Ramos (cell line): ENCODE results near the gene GNAT1.
"Not testable (repeated sequence)": the region's sequence is repeated elsewhere in the genome, so short reads cannot be mapped to it uniquely, and the experiment has no call there.

Experiments
- in situ Hi-C: fragments of 300-500 bp; cut with MboI; formaldehyde crosslinking; loops from one replicate; pipeline ENCODE4 v1.14.3; 2022; ENCODE audit warnings: low sequenced_read_pairs; ENCODE audit not compliant: unreplicated experiment

The GNAT1 gene

DNA sequence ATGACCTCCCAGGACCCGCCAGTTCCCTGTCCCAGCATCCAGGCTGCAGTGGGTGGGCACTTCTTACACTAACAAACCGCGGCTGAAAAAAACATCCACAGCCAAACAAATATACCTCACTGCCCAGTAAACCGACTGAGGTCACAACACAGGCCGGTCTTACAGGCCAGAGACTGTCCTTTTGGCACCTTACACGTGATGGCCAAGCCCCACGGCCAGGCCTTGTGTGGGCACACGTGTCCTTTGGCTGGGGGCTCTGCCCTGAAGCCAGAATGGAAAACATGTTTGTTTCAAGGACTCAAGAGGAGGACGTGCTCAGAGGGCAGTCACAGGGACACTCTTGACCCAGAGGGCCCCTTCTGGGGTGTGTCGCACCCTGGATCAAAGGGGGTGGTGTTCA lies 23.4 kb downstream of the GNAT1 start:
- in situ Hi-C loops = no loop called here

- in situ Hi-C loops = no loop called here
These were observed 24.1 kb downstream of the GNAT1 start for GRCh38 chr3:50215529-50215928.

DNA sequence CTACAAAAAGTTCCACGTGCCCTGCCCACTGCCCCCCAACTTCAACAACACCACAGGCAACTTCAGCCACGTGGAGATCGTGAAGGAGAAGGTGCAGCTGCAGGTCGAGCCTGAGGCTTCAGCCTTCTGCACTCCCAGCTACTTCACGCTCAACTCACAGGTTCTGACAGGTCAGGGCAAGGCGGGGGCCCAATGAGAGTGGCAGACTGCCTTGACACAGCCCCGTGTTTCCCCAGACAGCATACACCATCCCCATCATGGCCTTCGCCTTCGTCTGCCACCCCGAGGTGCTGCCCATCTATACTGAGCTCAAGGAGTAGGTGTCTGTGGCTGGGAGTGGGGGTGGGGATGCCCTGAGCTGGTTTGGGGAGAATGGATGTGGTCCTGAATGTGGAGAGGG lies 26.3 kb downstream of the GNAT1 start:
- in situ Hi-C loops = no loop called here

GRCh38 chr3:50218448-50218847 lies 27.0 kb downstream of the GNAT1 start:
- in situ Hi-C loops = no loop called here

- in situ Hi-C loops = no loop called here
These were observed 27.9 kb downstream of the GNAT1 start for GRCh38 chr3:50219285-50219684.

GRCh38 chr3:50220109-50220508 lies 28.7 kb downstream of the GNAT1 start:
- in situ Hi-C loops = no loop called here

- in situ Hi-C loops = no loop called here
These were observed 29.6 kb downstream of the GNAT1 start for GRCh38 chr3:50221051-50221410.

- in situ Hi-C loops = no loop called here
These were observed 30.2 kb downstream of the GNAT1 start for GRCh38 chr3:50221411-50222168.

DNA sequence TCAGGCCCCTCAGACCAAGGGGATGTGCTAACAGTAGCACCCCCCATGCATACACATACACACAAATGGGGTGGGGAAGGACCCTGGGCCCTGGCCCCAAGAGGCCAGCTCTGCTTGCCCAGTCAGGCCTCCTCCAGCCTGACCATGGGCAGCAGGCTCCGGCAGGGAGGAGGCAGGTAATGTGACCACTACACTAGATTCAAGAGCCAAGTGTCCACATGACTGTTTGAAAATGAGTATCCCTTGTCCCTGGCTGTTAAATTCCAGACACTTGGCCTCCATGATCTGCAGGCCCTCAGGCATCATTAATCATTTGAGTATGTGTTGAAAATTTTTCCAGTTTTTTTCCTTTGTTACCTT lies 30.7 kb downstream of the GNAT1 start:
- in situ Hi-C loops = no loop called here

DNA sequence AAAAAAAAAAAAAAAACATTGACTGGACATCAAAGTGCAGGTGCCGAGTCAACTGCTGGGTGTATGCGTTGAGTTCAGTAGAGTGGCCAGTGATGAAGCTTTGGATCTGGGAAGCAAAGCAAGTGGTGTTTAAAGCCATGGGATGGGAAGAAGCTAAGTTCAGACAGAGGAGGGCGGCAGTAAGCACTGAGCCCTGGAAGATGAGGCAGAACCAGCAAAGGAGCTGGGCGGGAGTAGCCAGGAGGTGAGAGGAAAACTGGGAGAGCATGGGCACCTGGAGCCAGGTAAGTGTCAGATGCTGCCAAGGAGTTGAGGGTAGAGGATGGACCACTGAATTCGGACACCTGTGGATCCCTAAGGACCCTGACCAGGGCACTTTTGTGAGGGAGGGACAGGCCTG lies 33.2 kb downstream of the GNAT1 start:
- in situ Hi-C loops = no loop called here

DNA sequence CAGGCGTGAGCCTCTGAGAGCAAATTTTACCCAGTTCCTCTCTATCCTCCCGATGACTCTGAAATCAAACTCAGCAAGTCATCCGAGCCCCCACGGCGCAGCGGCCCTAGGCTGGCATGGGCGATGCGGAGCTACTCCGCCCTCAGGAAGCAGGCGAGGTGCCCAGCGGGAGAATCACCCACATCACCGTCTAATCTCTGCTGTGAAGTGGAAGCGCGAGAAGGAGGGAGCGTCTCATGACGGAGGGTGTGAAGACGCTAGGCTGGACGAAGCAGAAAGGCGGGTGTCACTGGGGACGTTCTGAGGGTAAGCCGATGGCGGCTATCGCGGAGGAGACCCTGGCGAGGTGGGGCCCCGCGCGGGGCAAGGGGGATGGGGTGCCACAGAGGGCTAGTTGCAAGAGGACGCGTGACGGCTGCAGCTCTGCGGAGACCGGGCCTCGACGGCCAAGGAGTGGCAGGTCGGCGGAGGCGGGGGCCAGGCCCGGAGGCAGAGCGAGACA lies 35.5 kb downstream of the GNAT1 start:
- in situ Hi-C loops = no loop called here

DNA sequence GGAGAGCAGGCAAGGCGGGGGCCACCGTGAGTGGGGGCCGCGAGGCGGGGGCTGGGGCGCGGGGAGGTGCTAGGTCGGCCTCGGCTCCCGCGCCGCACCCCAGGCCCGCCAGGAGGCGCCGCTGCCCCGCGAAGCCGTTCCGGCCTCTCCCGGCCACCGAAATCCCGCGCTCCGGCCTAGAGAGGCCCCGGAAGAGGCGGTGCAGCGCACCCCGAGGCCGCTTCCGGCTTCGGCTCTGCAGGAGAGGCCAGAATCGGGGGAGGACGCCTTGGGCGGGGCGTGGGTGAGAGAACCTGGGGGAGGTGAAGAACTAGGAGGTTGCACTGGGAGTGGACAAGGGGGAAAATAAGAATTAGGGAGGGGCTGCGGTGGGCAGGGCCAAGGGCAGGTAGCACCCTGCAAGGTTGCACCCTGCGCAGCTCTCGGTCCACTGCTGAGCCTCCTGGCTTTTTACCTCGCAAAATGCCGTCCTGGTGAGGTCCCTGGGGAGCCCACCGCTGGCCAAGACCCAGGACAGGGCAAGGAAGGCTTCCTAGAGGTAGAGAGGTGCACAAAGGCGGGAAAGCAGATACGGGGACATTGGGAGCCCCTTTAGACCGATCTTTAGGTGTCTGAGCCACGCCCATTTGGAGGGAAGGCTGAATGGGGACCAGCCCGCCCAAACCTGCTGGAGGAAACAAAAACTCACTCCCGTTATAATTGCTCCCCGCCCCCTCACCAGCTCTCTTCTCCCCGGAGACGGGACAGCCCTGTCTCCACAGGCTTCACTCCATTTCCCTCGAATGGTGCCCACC lies 36.2 kb downstream of the GNAT1 start:
- in situ Hi-C loops = no loop called here

- in situ Hi-C loops = not testable (repeated sequence)
These were observed 36.9 kb downstream of the GNAT1 start for GRCh38 chr3:50228184-50228763.

- in situ Hi-C loops = no loop called here
These were observed 38.1 kb downstream of the GNAT1 start for GRCh38 chr3:50229490-50229889.

DNA sequence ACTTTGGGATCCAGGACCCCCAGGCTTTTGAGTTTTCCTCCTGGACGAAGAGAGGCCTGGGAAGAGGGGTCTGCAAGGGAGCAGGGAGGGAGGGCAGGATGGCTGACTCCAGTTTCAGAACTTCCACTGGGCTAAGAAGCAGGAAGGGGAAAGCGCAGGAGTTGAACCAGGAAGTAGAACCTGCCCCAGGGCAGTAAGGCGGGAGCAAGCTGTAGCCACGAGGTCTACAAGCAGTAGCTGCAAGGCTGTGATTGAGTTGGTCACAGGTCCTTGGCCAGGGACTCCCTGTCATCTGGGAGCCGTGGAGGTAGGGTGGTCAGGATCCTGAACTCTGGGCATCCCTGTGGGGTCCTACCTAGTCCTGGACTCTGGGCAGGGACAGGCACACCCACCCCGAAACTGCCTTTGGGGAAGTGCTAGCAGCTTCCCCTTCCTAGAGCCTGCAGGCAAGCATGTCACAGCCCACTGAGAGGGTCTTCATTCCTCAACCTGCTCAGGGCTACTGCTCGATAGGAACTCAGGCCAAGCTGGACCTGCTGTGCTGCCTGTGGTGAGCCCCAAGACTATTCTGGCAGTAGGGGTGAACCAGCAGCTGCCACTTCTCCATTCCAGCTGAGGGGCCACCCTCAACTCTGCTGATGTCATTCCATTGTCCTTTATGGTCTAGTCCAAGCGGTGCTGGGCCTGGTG lies 38.8 kb downstream of the GNAT1 start:
- in situ Hi-C loops = no loop called here

GRCh38 chr3:50230794-50231125 lies 39.4 kb downstream of the GNAT1 start:
- in situ Hi-C loops = no loop called here

GRCh38 chr3:50231581-50231980 lies 40.2 kb downstream of the GNAT1 start:
- in situ Hi-C loops = no loop called here

- in situ Hi-C loops = no loop called here
These were observed 40.9 kb downstream of the GNAT1 start for GRCh38 chr3:50232303-50232702.

DNA sequence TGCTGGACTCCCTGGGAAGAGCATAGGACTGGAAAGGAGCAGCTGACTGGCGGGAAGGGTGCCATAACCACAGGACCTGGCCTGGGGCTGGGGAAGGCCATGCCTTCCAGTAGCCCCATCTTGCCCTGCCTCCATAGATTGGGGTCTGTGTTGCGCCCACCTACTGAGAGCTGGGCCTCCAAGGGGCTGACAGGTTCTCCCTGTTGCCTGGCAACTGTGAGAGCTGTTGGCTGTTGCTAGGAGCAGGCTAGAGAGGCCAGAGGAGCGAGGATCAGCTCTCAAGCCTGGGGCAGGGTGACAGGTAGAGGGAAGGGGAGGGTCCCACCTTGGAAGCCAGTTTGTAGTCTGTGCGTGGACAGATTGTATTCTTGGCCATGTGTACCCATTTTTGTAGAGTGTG lies 41.8 kb downstream of the GNAT1 start:
- in situ Hi-C loops = no loop called here

DNA sequence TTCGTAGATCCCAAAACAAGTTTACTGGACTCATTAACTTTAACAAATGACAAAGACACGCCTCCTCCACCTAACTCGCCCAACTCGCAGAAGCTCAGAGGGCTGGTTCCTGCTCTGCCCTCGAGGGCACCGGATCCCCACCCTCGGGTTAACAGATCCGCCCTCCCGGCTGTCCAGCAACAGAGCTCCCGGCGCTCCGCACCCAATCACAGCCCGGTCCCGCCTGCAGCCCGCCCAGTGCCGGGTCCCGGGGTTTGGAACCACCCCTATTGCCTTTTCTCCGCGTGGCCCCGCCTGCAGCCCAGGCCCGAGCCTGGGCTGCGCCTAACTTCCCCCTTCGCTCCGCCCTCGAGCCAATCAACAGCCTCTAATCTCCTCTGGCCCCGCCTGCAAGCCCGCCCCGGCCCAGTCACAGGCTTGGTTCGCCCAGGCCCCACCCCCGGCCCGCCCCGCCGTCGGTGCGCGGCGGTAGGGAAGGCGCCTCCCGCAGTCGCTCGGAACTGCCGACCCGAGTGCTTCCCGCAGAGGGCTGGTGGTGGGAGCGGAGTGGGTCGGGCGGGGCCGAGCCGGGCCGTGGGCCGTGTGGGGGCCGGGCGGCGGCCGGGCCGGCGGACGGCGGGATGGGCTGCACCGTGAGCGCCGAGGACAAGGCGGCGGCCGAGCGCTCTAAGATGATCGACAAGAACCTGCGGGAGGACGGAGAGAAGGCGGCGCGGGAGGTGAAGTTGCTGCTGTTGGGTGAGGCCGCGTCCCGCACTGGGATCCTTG lies 44.5 kb downstream of the GNAT1 start, which contains the start of gene GNAI2:
TSS of gene GNAI2 (plus strand) at position 489 of the 768 bp plus-strand sequence. CDS start at position 621, 132 bp downstream.
- in situ Hi-C loops = no loop called here
